NCI-H345 treated with DMSO at 0.1 percent for 48 hours (cell line): ENCODE measurements around the gene TBL1X.
"Not testable (repeated sequence)": the region's sequence is repeated elsewhere in the genome, so short reads cannot be mapped to it uniquely, and the experiment has no call there.

Source experiments
- DNase-seq: peaks from one replicate; lab custom pipeline; 2025; ENCODE audit not compliant: unreplicated experiment; lab: John Stamatoyannopoulos, UW

The TBL1X gene

GRCh38 chrX:9458516-9459078, 6.3 kb upstream of the TBL1X start:
- DNase-seq, result no peak

- no peak for DNase-seq
These were observed 5.6 kb upstream of the TBL1X start for GRCh38 chrX:9459186-9459748.

- no peak for DNase-seq
These were observed 3.8 kb upstream of the TBL1X start for GRCh38 chrX:9461087-9461486.

- DNase-seq, result no peak
These were observed 2.4 kb upstream of the TBL1X start for GRCh38 chrX:9462456-9462855.

GRCh38 chrX:9465380-9466123, 694 bp downstream of the TBL1X start:
- no peak for DNase-seq

GRCh38 chrX:9466124-9466495, 1.3 kb downstream of the TBL1X start:
- DNase-seq, result no peak

GRCh38 chrX:9466736-9467135, 1.9 kb downstream of the TBL1X start:
- no peak for DNase-seq

GRCh38 chrX:9467146-9467545, 2.3 kb downstream of the TBL1X start:
- DNase-seq, result no peak

- no peak for DNase-seq
These were observed 2.9 kb downstream of the TBL1X start for GRCh38 chrX:9467751-9468150.

GRCh38 chrX:9471571-9471985, 6.7 kb downstream of the TBL1X start:
- DNase-seq, result no peak

GRCh38 chrX:9473708-9474107, 8.8 kb downstream of the TBL1X start:
- DNase-seq, result no peak

- not testable (repeated sequence) for DNase-seq
These were observed 10.6 kb downstream of the TBL1X start for GRCh38 chrX:9475417-9475816.

- DNase-seq, result no peak
These were observed 11.1 kb downstream of the TBL1X start for GRCh38 chrX:9475984-9476383.

GRCh38 chrX:9476810-9477575, 12.1 kb downstream of the TBL1X start:
- DNase-seq, result no peak

GRCh38 chrX:9482408-9482807, 17.6 kb downstream of the TBL1X start:
- DNase-seq, result no peak

- no peak for DNase-seq
These were observed 18.0 kb downstream of the TBL1X start for GRCh38 chrX:9482837-9483236.

- DNase-seq, result no peak
These were observed 18.5 kb downstream of the TBL1X start for GRCh38 chrX:9483376-9483775.

- DNase-seq, result no peak
These were observed 22.0 kb downstream of the TBL1X start for GRCh38 chrX:9486786-9487387.

- DNase-seq, result no peak
These were observed 23.7 kb downstream of the TBL1X start for GRCh38 chrX:9488586-9488985.

GRCh38 chrX:9489234-9489633, 24.4 kb downstream of the TBL1X start:
- DNase-seq, result no peak

GRCh38 chrX:9492901-9493300, 28.0 kb downstream of the TBL1X start:
- no peak for DNase-seq
